OCI-LY7 (cell line): ENCODE data around the gene BRIP1. TPM values are rescaled to one million over a fixed set of nuclear protein-coding genes. Genes with fewer than 3 reads are reported as not detected.
"Not testable (repeated sequence)": the region's sequence is repeated elsewhere in the genome, so short reads cannot be mapped to it uniquely, and the experiment has no call there.

Experiments
- BruUV-seq: library from RNA; stranded (reverse); fragments of 400-500 nt; replicated peaks from 2 replicates; lab custom pipeline; 2021; lab: Mats Ljungman, UMichigan
- CTCF ChIA-PET: fragments of 300-600 bp; sonication (Branson Sonifier 250); formaldehyde crosslinking; loops from one replicate; lab custom pipeline; 2022; ENCODE audit warnings: antibody characterized with exemption; ENCODE audit not compliant: unreplicated experiment; lab: Charles Lee
- POLR2A ChIA-PET: fragments of 300-600 bp; sonication (Branson Sonifier 250); formaldehyde crosslinking; loops from one replicate; lab custom pipeline; 2022; ENCODE audit warnings: antibody characterized with exemption; lab: Charles Lee
- DNase-seq: peaks from one replicate; pipeline ENCODE4 v3.0.0-alpha.2; 2015; ENCODE audit warnings: low spot score
- H2AFZ ChIP-seq: fragments of 200-600 bp; sonication (generic), shearing (Covaris generic); 2 replicates; pipeline ENCODE4 v1.6.1; 2014; ENCODE audit warnings: mild to moderate bottlenecking, antibody characterized with exemption, low read length, moderate library complexity
- H3K27ac ChIP-seq: fragments of 200-600 bp; sonication (generic); 2 replicates; pipeline ENCODE4 v1.5.1; 2014; ENCODE audit warnings: mixed run types, low read depth, mild to moderate bottlenecking, moderate library complexity, low read length, inconsistent platforms; ENCODE audit not compliant: poor library complexity, severe bottlenecking
- H3K36me3 ChIP-seq: fragments of 200-600 bp; sonication (generic); 2 replicates; pipeline ENCODE4 v1.6.1; 2014; ENCODE audit warnings: mild to moderate bottlenecking, antibody characterized with exemption, low read length, moderate library complexity, mixed read lengths; ENCODE audit not compliant: insufficient read depth
- H3K4me1 ChIP-seq: fragments of 200-600 bp; sonication (generic); 2 replicates; pipeline ENCODE4 v1.5.1; 2014; ENCODE audit warnings: mild to moderate bottlenecking, low read length; ENCODE audit not compliant: insufficient read depth, poor library complexity, severe bottlenecking
- H3K4me2 ChIP-seq: fragments of 200-600 bp; sonication (generic); 2 replicates; pipeline ENCODE4 v1.6.1; 2014; ENCODE audit warnings: mild to moderate bottlenecking, low read length
- H3K4me3 ChIP-seq: fragments of 200-600 bp; sonication (generic); 2 replicates; pipeline ENCODE4 v1.5.1; 2014; ENCODE audit warnings: mild to moderate bottlenecking, low read depth, low read length; ENCODE audit not compliant: poor library complexity, severe bottlenecking
- H3K79me2 ChIP-seq: fragments of 200-600 bp; sonication (generic); 2 replicates; pipeline ENCODE4 v1.6.1; 2016; ENCODE audit warnings: low read depth, mild to moderate bottlenecking, low read length, moderate library complexity, mixed read lengths; ENCODE audit not compliant: insufficient read depth
- H3K9me2 ChIP-seq: fragments of 200-600 bp; sonication (generic); 2 replicates; pipeline ENCODE4 v1.6.1; 2016; ENCODE audit warnings: mild to moderate bottlenecking, low read length, mixed read lengths; ENCODE audit not compliant: insufficient read depth
- H3K9me3 ChIP-seq: fragments of 200-600 bp; sonication (generic); 2 replicates; pipeline ENCODE4 v1.6.1; 2014; ENCODE audit warnings: mild to moderate bottlenecking, mixed run types, low read length, mixed read lengths
- H4K20me1 ChIP-seq: fragments of 200-600 bp; sonication (generic); 2 replicates; pipeline ENCODE4 v1.6.1; 2014; ENCODE audit warnings: mild to moderate bottlenecking, antibody characterized with exemption, low read length, moderate library complexity, mixed read lengths; ENCODE audit not compliant: insufficient read depth
- EZH2phosphoT487 ChIP-seq: fragments of 200-600 bp; sonication (generic); IDR thresholded peaks from 2 replicates; pipeline ENCODE4 v1.6.1; 2018; ENCODE audit warnings: low read depth, borderline replicate concordance, mild to moderate bottlenecking, mixed run types, antibody characterized with exemption, low read length, moderate library complexity, mixed read lengths
- intact Hi-C: fragments of 100-400 bp; cut with micrococcal nuclease; formaldehyde crosslinking; loops from one replicate; pipeline ENCODE4 v1.10.0; 2022; ENCODE audit not compliant: unreplicated experiment
- total RNA-seq, 2 experiments: library from RNA; depleted of rRNA in 1 of 2; stranded (reverse); fragments of >200 nt in 1 of 2; shearing (Covaris generic) in 1 of 2; gene quantifications; 2 replicates each; pipeline ENCODE4 v1.2.3, GENCODE V29; 2014 to 2022
- TF ChIP-seq, protein P1 (sequence below): fragments of 200-600 bp; sonication (generic); conservative IDR thresholded peaks from 2 replicates; pipeline ENCODE4 v1.5.1; 2014; ENCODE audit warnings: mild to moderate bottlenecking, antibody characterized with exemption, low read length, moderate library complexity, mixed read lengths

BRIP1 gene
- total RNA-seq, 2 experiments from 2014 or later: 32.5 to 33.8 TPM

DNA sequence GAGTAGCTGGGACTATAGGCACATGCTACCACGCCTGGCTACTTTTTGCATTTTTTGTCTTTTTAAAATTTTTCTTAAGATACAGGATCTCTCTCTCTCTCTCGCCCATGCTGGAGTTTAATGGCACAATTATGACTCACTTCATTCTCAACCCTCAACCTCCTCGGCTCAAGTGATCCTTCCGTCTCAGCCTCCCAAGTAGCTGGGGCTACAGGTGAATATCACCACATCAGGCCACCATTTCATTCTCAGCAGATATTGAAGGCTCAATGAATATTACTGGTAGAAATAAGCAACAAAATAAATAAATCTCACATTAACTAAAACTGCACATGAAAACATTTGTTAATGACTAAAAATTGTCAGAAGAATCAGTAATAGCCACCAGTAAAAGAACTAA is 41.7 kb downstream of the BRIP1 start:
- Histone ChIP-seq H3K27ac (no peak overlapping the region), H3K9me2 (no peaks in the 10 kb centered on the region), H3K9me3 (peaks cover 20% of the 10 kb centered on the region), H3K4me2 (no peak overlapping the region), H3K4me1 (peaks cover 9% of the 10 kb centered on the region), H3K4me3 (no peak overlapping the region), H3K79me2 (peaks cover 4% of the 10 kb centered on the region; the same call in 1 of the 2 replicates), H4K20me1 (no peaks in the 10 kb centered on the region), H3K36me3 (peaks cover 90% of the 10 kb centered on the region), H2AFZ (no peak overlapping the region)
- ChIA-PET CTCF (no interaction called here), POLR2A (no interaction called here)
- DNase-seq: no peak
- intact Hi-C loops: no loop called here
- no TSS peak for BruUV-seq
- TF ChIP-seq, protein P1, sequence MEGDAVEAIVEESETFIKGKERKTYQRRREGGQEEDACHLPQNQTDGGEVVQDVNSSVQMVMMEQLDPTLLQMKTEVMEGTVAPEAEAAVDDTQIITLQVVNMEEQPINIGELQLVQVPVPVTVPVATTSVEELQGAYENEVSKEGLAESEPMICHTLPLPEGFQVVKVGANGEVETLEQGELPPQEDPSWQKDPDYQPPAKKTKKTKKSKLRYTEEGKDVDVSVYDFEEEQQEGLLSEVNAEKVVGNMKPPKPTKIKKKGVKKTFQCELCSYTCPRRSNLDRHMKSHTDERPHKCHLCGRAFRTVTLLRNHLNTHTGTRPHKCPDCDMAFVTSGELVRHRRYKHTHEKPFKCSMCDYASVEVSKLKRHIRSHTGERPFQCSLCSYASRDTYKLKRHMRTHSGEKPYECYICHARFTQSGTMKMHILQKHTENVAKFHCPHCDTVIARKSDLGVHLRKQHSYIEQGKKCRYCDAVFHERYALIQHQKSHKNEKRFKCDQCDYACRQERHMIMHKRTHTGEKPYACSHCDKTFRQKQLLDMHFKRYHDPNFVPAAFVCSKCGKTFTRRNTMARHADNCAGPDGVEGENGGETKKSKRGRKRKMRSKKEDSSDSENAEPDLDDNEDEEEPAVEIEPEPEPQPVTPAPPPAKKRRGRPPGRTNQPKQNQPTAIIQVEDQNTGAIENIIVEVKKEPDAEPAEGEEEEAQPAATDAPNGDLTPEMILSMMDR: no peak
- no peak for TF ChIP-seq EZH2phosphoT487

GRCh38 chr17:61819265-61819664 is 44.1 kb downstream of the BRIP1 start:
- H3K79me2 ChIP-seq, H3K4me3 ChIP-seq, H3K9me2 ChIP-seq, BruUV-seq, intact Hi-C loops, H2AFZ ChIP-seq, H3K27ac ChIP-seq, H3K4me2 ChIP-seq, POLR2A ChIA-PET, CTCF ChIA-PET, H4K20me1 ChIP-seq, DNase-seq: not testable (repeated sequence)
- H3K36me3 ChIP-seq: peaks cover 97% of the 10 kb centered on the region
- peaks cover 18% of the 10 kb centered on the region for H3K4me1 ChIP-seq
- H3K9me3 ChIP-seq: peaks cover 19% of the 10 kb centered on the region

- Histone ChIP-seq H3K9me3 (peaks cover 19% of the 10 kb centered on the region), H3K36me3 (peaks cover 100% of the 10 kb centered on the region), H2AFZ (no peak overlapping the region), H4K20me1 (no peaks in the 10 kb centered on the region), H3K4me1 (peaks cover 18% of the 10 kb centered on the region), H3K79me2 (no peaks in the 10 kb centered on the region), H3K4me3 (no peak overlapping the region), H3K9me2 (no peaks in the 10 kb centered on the region), H3K27ac (no peak overlapping the region), H3K4me2 (no peak overlapping the region)
- intact Hi-C loops: no loop called here
- ChIA-PET POLR2A (interaction anchor here (0.6 kb wide), 1 partner anchor 240 kb away, joined by 3 read pairs; no protein-coding TSS in a partner anchor), CTCF (no interaction called here)
- TF ChIP-seq EZH2phosphoT487: no peak
- TF ChIP-seq, protein P1: no peak
- BruUV-seq: no TSS peak
- no peak for DNase-seq
Measured at GRCh38 chr17:61818225-61818624, 45.1 kb downstream of the BRIP1 start.
